HEK293T (cell line): ENCODE results near the gene CCDC127.

ENCODE experiments used
- FOXM1 ChIP-seq: fragments of 450-650 bp; IDR thresholded peaks from 2 replicates; pipeline ENCODE4 v1.6.1; 2017; ENCODE audit warnings: mild to moderate bottlenecking, borderline replicate concordance
- SP1 ChIP-seq: fragments of 450-650 bp; IDR thresholded peaks from 2 replicates; pipeline ENCODE4 v1.6.1; 2017
- TARDBP ChIP-seq: fragments of 450-650 bp; IDR thresholded peaks from 2 replicates; pipeline ENCODE4 v1.6.1; 2016

DNA sequence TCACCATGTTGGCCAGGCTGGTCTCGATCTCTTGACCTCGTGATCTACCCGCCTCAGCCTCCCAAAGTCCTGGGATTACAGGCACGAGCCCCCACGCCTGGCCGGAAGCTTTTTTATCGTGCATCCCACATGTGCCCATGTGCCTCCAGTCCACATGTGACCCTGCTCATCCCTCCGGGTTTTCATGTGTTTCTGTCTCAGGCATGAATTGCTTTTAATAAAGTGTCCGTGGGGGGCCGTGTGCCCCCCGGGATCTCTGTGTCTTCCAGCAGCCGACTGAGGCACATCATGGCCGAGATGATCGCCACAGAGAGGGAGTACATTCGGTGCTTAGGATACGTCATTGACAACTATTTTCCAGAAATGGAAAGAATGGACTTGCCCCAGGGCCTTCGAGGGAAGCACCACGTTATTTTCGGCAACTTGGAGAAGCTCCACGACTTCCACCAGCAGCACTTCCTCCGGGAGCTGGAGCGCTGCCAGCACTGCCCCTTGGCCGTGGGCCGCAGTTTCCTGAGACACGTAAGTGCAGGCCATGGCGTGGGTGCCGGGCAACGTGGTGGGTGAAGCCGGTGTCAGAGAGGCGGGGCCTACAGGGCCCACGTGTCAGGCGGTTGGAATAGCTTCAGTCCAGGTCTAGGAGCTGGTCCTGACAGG lies 48.8 kb downstream of the CCDC127 start:
- TF ChIP-seq FOXM1 (no peak), SP1 (no peak), TARDBP (no peak)
